WTC11 (cell line): ENCODE results near the gene RHBDD1.

ENCODE experiments used
- ATF1 ChIP-seq: sonication (generic); formaldehyde crosslinking; IDR thresholded peaks from 2 replicates; pipeline ENCODE4 v1.8.1; 2023; ENCODE audit warnings: mild to moderate bottlenecking, moderate library complexity, missing genetic modification reagents
- CREM ChIP-seq: sonication (generic); formaldehyde crosslinking; IDR thresholded peaks from 2 replicates; pipeline ENCODE4 v1.8.1; 2022; ENCODE audit warnings: mild to moderate bottlenecking, missing genetic modification reagents, moderate library complexity
- GABPB1 ChIP-seq: sonication (generic); formaldehyde crosslinking; IDR thresholded peaks from 2 replicates; pipeline ENCODE4 v1.8.1; 2023; ENCODE audit warnings: mild to moderate bottlenecking, missing genetic modification reagents
- JUN ChIP-seq: sonication (generic); formaldehyde crosslinking; IDR thresholded peaks from 2 replicates; pipeline ENCODE4 v1.8.0; 2023; ENCODE audit warnings: mild to moderate bottlenecking, missing genetic modification reagents
- MAX ChIP-seq: sonication (generic); formaldehyde crosslinking; IDR thresholded peaks from 2 replicates; pipeline ENCODE4 v1.8.0; 2022; ENCODE audit warnings: mild to moderate bottlenecking, missing genetic modification reagents
- NFE2L1 ChIP-seq: sonication (generic); formaldehyde crosslinking; IDR thresholded peaks from 2 replicates; pipeline ENCODE4 v1.8.1; 2023; ENCODE audit warnings: missing genetic modification reagents
- NFYB ChIP-seq: sonication (generic); formaldehyde crosslinking; conservative IDR thresholded peaks from 2 replicates; pipeline ENCODE4 v1.8.0; 2022; ENCODE audit warnings: low read depth, missing genetic modification reagents
- TEAD1 ChIP-seq: sonication (generic); formaldehyde crosslinking; IDR thresholded peaks from 2 replicates; pipeline ENCODE4 v1.8.0; 2022; ENCODE audit warnings: mild to moderate bottlenecking, missing genetic modification reagents
- ZNF423 ChIP-seq: fragments of 250-450 bp; sonication (Bioruptor Pico); IDR thresholded peaks from 2 replicates; pipeline ENCODE4 v2.1.2; 2022; ENCODE audit warnings: mild to moderate bottlenecking, moderate library complexity
- TF ChIP-seq, protein P1 (sequence below): sonication (generic); formaldehyde crosslinking; conservative IDR thresholded peaks from 2 replicates; pipeline ENCODE4 v1.8.1; 2022; ENCODE audit warnings: mild to moderate bottlenecking, missing genetic modification reagents
- TF ChIP-seq, protein P2 (sequence below): fragments of 200-600 bp; IDR thresholded peaks from 2 replicates; pipeline ENCODE4 v1.8.0; 2022; ENCODE audit warnings: antibody characterized with exemption

- TF ChIP-seq CREM (CRISPR knock-in tag) (no peak), JUN (CRISPR knock-in tag) (no peak), TEAD1 (CRISPR knock-in tag) (no peak), MAX (CRISPR knock-in tag) (no peak), ATF1 (CRISPR knock-in tag) (no peak), NFYB (no peak), ZNF423 (CRISPR knock-in tag) (no peak), GABPB1 (CRISPR knock-in tag) (no peak), NFE2L1 (CRISPR knock-in tag) (no peak)
- TF ChIP-seq, protein P1, sequence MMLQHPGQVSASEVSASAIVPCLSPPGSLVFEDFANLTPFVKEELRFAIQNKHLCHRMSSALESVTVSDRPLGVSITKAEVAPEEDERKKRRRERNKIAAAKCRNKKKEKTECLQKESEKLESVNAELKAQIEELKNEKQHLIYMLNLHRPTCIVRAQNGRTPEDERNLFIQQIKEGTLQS: no peak
- TF ChIP-seq, protein P2, sequence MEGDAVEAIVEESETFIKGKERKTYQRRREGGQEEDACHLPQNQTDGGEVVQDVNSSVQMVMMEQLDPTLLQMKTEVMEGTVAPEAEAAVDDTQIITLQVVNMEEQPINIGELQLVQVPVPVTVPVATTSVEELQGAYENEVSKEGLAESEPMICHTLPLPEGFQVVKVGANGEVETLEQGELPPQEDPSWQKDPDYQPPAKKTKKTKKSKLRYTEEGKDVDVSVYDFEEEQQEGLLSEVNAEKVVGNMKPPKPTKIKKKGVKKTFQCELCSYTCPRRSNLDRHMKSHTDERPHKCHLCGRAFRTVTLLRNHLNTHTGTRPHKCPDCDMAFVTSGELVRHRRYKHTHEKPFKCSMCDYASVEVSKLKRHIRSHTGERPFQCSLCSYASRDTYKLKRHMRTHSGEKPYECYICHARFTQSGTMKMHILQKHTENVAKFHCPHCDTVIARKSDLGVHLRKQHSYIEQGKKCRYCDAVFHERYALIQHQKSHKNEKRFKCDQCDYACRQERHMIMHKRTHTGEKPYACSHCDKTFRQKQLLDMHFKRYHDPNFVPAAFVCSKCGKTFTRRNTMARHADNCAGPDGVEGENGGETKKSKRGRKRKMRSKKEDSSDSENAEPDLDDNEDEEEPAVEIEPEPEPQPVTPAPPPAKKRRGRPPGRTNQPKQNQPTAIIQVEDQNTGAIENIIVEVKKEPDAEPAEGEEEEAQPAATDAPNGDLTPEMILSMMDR: no peak
Observed at GRCh38 chr2:226963528-226963927, 127.7 kb downstream of the RHBDD1 start.
